ENCODE measurements around the gene GPATCH1. TPM values are rescaled to one million over a fixed set of nuclear protein-coding genes. Genes with fewer than 3 reads are reported as not detected.

GPATCH1 gene
- total and polyA plus RNA-seq, 2 of the 13 experiments (the other 11 are each of a cell fraction or from before 2014, with no cell fraction given), result 6.8 to 6.9 TPM

GRCh38 chr19:33111587-33111986 lies 30.6 kb downstream of the GPATCH1 start:
- Histone ChIP-seq H3K79me2 (ENCODE audit: insufficient read depth, low read length) (no peaks in the 10 kb centered on the region), H3K27me3 (ENCODE audit: control insufficient read depth in 1 of 2, insufficient read depth in 2 of 2, low read length in 2 of 2) (no peaks in the 10 kb centered on the region), H3K4me1 (ENCODE audit: insufficient read depth, low read length) (no peaks in the 10 kb centered on the region), H4K20me1 (ENCODE audit: insufficient read depth, low read length) (no peaks in the 10 kb centered on the region), H3K9me3 (ENCODE audit: low read length) (no peaks in the 10 kb centered on the region), H3K4me3 (replicated peaks in 1 of 3; ENCODE audit: insufficient read depth in 1 of 3, low read depth in 2 of 3, low read length in 3 of 3) (no peak overlapping the region), H2AFZ (ENCODE audit: low read length) (no peak overlapping the region), H3K4me2 (ENCODE audit: low read depth, low read length) (no peak overlapping the region), H3K27ac (ENCODE audit: extremely low read length, insufficient read depth, low read length) (no peak overlapping the region), H3K9ac (ENCODE audit: insufficient read depth, low read depth, low read length) (no peak overlapping the region), H3K36me3 (replicated peaks in 1 of 2; ENCODE audit: control insufficient read depth in 1 of 2, insufficient read depth in 2 of 2, low read length in 2 of 2) (peaks cover 23 to 65% of the 10 kb centered on the region in 2 experiments)
- TF ChIP-seq RFX3 (CRISPR knock-in tag; IDR thresholded peaks at IDR 0.05) (no peak), CSRNP1 (CRISPR knock-in tag; IDR thresholded peaks at IDR 0.05) (no peak), MYPOP (CRISPR knock-in tag; IDR thresholded peaks at IDR 0.05) (no peak), CEBPG (CRISPR knock-in tag; IDR thresholded peaks at IDR 0.05) (no peak), ZNF510 (CRISPR knock-in tag; IDR thresholded peaks at IDR 0.05; ENCODE audit: low read depth) (no peak), PPARG (CRISPR knock-in tag; conservative IDR thresholded peaks at IDR 0.05) (no peak), PHF20 (CRISPR knock-in tag; IDR thresholded peaks at IDR 0.05) (no peak), HOXA3 (CRISPR knock-in tag; IDR thresholded peaks at IDR 0.05) (no peak), ZNF615 (CRISPR knock-in tag; IDR thresholded peaks at IDR 0.05; ENCODE audit: borderline replicate concordance) (no peak), AHR (CRISPR knock-in tag; IDR thresholded peaks at IDR 0.05) (no peak)
- 91% methylated on average over 11 of the region's 11 CpGs for WGBS (ENCODE audit: low lambda C conversion rate)
- no TSS peak for BruUV-seq (replicated peaks)
- DNase-seq (ENCODE audit: low spot score), result no peak
- intact Hi-C loops (cut with micrococcal nuclease; ENCODE audit: unreplicated experiment) (no loop called here), in situ Hi-C loops (cut with HindIII; ENCODE audit: extremely low pct_ligation_motif_present, low pct_unique_long_range_greater_than_20kb) (no loop called here)
- ATAC-seq, result no peak
- FAIRE-seq, result no peak
- POLR2A ChIA-PET, result no interaction called here
- CTCF ChIA-PET (ENCODE audit: low intra/inter-chr PET ratio, low total read pairs), result no interaction called here
